ENCODE data around the gene GALNT12.

Gene GALNT12

GRCh38 chr9:98877311-98877710 lies 69.8 kb downstream of the GALNT12 start:
- DNase-seq (ENCODE audit: extremely low read depth in 1 of 2, low read depth in 1 of 2): no peak

GRCh38 chr9:98879094-98879962 lies 71.9 kb downstream of the GALNT12 start:
- DNase-seq (ENCODE audit: extremely low read depth in 1 of 2, low read depth in 1 of 2): no peak

- no peak for DNase-seq (ENCODE audit: extremely low read depth in 1 of 2, low read depth in 1 of 2)
Measured at GRCh38 chr9:98879963-98880310, 72.5 kb downstream of the GALNT12 start.

GRCh38 chr9:98880311-98881015 lies 73.0 kb downstream of the GALNT12 start:
- no peak for DNase-seq (ENCODE audit: extremely low read depth in 1 of 2, low read depth in 1 of 2)

GRCh38 chr9:98881356-98881755 lies 73.9 kb downstream of the GALNT12 start:
- no peak for DNase-seq (ENCODE audit: extremely low read depth in 1 of 2, low read depth in 1 of 2)

- DNase-seq (ENCODE audit: extremely low read depth in 1 of 2, low read depth in 1 of 2): no peak
Measured at GRCh38 chr9:98881836-98882568, 74.5 kb downstream of the GALNT12 start.

GRCh38 chr9:98882569-98882923 lies 75.1 kb downstream of the GALNT12 start:
- no peak for DNase-seq (ENCODE audit: extremely low read depth in 1 of 2, low read depth in 1 of 2)

GRCh38 chr9:98883276-98883675 lies 75.8 kb downstream of the GALNT12 start:
- DNase-seq (ENCODE audit: extremely low read depth in 1 of 2, low read depth in 1 of 2): no peak

GRCh38 chr9:98884849-98885248 lies 77.4 kb downstream of the GALNT12 start:
- DNase-seq (ENCODE audit: extremely low read depth in 1 of 2, low read depth in 1 of 2): no peak

GRCh38 chr9:98885575-98886295 lies 78.3 kb downstream of the GALNT12 start:
- DNase-seq (ENCODE audit: extremely low read depth in 1 of 2, low read depth in 1 of 2): no peak

- DNase-seq (ENCODE audit: extremely low read depth in 1 of 2, low read depth in 1 of 2): no peak
Measured at GRCh38 chr9:98886691-98887229, 79.3 kb downstream of the GALNT12 start.

- DNase-seq (ENCODE audit: extremely low read depth in 1 of 2, low read depth in 1 of 2): no peak
Measured at GRCh38 chr9:98887918-98888510, 80.5 kb downstream of the GALNT12 start.

GRCh38 chr9:98888801-98889421 lies 81.4 kb downstream of the GALNT12 start:
- no peak for DNase-seq (ENCODE audit: extremely low read depth in 1 of 2, low read depth in 1 of 2)

GRCh38 chr9:98890256-98890655 lies 82.8 kb downstream of the GALNT12 start:
- no peak for DNase-seq (ENCODE audit: extremely low read depth in 1 of 2, low read depth in 1 of 2)

- no peak for DNase-seq (ENCODE audit: extremely low read depth in 1 of 2, low read depth in 1 of 2)
Measured at GRCh38 chr9:98892288-98892687, 84.8 kb downstream of the GALNT12 start.

GRCh38 chr9:98892690-98893089 lies 85.2 kb downstream of the GALNT12 start:
- DNase-seq (ENCODE audit: extremely low read depth in 1 of 2, low read depth in 1 of 2): no peak

GRCh38 chr9:98894171-98894570 lies 86.7 kb downstream of the GALNT12 start:
- no peak for DNase-seq (ENCODE audit: extremely low read depth in 1 of 2, low read depth in 1 of 2)

GRCh38 chr9:98894761-98895160 lies 87.3 kb downstream of the GALNT12 start:
- no peak for DNase-seq (ENCODE audit: extremely low read depth in 1 of 2, low read depth in 1 of 2)

- DNase-seq (ENCODE audit: extremely low read depth in 1 of 2, low read depth in 1 of 2): no peak
Measured at GRCh38 chr9:98896632-98897031, 89.2 kb downstream of the GALNT12 start.

GRCh38 chr9:98897745-98898144 lies 90.3 kb downstream of the GALNT12 start:
- no peak for DNase-seq (ENCODE audit: extremely low read depth in 1 of 2, low read depth in 1 of 2)

Data from activated CD8-positive, alpha-beta memory T cell treated with anti-CD3 and anti-CD28 coated beads for 1 hour (primary cell).